ENCODE measurements around the gene COL5A2. TPM values are rescaled to one million over a fixed set of nuclear protein-coding genes. Genes with fewer than 3 reads are reported as not detected.

The COL5A2 gene
- total RNA-seq, 4 donors from 2014 or later, result 63.8 to 93.8 (median 74.4) TPM

DNA sequence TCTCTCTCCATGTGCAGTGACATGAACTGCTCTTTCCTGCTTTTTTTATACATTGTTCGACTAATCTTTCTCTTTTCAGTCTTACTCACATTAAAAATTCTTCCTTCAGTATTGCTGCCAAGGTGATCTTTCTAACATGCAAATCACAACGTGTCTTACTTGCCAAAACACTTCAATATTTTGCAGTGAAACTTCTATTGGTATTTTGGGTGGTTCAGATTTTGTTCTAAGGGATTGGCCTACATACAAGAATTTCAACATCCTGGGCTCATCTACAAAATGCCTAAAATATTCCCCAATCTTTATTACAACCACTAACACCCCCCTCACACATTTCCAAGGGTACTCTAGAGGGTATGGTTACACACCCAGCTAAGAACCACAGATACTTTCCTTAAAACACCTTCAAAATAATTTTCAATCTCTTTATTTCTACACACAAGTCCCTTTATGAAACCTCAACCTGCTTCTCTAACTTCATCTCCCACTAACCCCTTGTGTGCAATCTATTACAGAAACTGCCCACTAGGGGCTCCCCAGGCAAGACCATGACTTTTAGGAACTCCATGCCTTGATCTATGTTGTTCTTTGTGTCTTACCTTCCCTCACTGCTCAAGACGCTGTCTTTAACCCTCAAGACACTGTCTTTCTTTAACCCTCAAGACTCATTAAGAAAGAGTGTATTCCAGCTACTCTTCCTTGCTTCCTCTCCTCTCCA, 154.5 kb downstream of the COL5A2 start:
- TF ChIP-seq, protein P1, sequence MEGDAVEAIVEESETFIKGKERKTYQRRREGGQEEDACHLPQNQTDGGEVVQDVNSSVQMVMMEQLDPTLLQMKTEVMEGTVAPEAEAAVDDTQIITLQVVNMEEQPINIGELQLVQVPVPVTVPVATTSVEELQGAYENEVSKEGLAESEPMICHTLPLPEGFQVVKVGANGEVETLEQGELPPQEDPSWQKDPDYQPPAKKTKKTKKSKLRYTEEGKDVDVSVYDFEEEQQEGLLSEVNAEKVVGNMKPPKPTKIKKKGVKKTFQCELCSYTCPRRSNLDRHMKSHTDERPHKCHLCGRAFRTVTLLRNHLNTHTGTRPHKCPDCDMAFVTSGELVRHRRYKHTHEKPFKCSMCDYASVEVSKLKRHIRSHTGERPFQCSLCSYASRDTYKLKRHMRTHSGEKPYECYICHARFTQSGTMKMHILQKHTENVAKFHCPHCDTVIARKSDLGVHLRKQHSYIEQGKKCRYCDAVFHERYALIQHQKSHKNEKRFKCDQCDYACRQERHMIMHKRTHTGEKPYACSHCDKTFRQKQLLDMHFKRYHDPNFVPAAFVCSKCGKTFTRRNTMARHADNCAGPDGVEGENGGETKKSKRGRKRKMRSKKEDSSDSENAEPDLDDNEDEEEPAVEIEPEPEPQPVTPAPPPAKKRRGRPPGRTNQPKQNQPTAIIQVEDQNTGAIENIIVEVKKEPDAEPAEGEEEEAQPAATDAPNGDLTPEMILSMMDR (IDR thresholded peaks at IDR 0.05), result no peak
- DNase-seq (ENCODE audit: low spot score), result no peak
- ATAC-seq (ENCODE audit: low FRiP score), result no peak

DNA sequence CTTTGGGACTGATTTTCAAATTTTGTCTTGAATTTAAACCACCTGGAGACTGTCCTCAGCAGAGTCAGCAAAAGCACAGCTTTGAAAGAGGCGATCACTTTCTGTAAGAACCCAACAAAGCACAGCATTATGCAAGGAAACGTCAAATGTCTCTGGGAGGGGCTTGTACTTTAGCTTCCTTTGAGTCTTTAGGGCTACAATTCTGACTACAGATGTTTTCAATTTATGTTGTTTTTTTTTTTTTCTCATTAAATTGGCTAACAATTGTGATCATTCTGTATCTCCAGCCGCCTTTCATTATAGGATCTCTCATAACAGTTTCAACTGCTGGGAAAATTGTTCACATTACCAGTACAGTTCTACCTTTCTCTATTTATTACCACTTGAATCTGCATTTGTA, 157.1 kb downstream of the COL5A2 start:
- ATAC-seq (ENCODE audit: low FRiP score) (no peak), DNase-seq (ENCODE audit: low spot score) (no peak)

DNA sequence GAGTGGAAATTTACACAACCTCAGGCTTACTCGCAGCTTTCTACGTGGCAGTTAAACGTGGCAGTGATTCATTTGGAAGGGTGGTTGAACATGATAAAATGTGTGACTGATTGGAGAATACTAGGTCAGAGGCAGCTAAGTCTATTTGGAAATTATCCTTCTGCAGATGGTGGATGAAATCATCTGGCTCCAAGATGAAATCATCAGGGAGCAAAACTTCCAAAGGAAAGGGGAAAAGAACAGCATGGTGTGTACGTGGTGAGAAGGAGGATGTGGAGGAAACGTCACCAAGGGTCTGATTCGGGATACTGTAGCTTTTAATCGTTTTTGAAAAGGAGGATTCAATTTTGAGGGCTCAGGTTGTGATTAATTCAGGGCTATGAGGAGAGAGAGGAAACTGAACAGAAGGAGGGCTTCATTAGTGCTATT, 157.5 kb downstream of the COL5A2 start:
- TF ChIP-seq, protein P1 (IDR thresholded peaks at IDR 0.05), result no peak
- ATAC-seq (ENCODE audit: low FRiP score) (peak; percentile 88), DNase-seq (ENCODE audit: low spot score) (no peak)

More for the DNA sequence above, 157.1 kb downstream of the COL5A2 start:
- TF ChIP-seq, protein P1 (IDR thresholded peaks at IDR 0.05), result no peak

DNA sequence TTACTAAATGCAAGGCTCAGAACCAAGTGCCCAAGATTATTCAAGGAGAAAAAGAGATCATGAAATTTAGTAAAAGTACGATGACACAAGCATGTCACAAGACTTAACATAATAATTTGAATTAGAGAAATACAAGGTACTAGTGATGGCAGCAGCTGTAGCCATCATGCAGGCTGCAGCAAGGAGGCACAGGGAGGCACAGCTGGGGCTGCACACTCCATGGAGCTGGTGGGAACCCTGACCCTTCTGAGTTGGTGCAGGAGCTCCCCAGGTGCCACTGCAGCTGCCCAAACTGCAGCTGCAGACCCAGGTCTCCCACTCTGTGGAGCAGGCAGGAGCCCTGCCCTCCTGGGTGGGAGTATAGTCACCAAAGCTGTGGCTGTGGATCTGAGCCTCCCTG, 159.4 kb downstream of the COL5A2 start:
- DNase-seq (ENCODE audit: low spot score) (no peak), ATAC-seq (ENCODE audit: low FRiP score) (no peak)
- TF ChIP-seq, protein P1 (IDR thresholded peaks at IDR 0.05), result no peak

DNA sequence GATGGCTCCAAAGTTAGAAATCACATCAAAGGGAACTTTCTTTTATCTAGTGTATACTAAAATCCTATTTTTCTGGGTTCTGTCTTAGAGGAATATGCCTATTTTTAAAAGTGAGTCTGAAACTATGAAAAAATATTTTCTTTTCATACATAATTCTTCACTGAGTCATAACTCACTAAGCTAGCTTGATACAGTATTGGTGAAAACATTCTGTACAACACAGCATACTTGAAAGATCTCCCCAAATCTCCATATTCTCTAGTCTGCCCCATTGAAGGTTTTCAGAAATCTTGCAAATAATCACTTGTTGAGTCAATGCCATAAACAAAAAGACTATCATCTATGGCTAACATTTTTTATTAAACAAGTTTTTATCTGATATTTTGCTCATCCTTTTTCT, 160.9 kb downstream of the COL5A2 start:
- TF ChIP-seq, protein P1 (IDR thresholded peaks at IDR 0.05), result no peak
- DNase-seq (ENCODE audit: low spot score) (no peak), ATAC-seq (ENCODE audit: low FRiP score) (no peak)

DNA sequence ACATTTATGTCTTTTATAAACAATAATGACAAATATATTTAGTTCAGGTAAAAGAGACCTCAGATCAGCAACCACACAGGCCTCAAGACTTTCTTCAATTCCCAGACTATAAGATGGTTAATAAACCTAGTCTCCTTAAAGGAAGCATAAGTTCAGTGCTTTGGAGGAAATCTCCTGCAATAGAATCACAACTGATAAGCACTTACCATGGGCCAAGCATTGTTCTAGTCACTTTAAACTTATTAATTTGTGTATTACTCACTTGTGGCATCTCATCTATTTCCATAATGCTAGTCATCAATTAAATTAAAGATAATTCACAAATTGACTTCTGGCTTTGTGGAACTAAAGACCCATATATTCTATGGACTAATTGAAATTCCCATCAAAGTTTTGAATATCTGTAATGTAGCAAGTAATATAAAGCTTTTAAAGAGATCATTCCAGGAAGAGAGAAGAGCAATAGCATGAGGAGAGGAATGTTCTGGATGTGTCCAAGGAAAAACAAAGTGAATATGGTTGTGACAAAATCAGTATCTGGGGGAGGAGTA, 163.2 kb downstream of the COL5A2 start:
- TF ChIP-seq, protein P1 (IDR thresholded peaks at IDR 0.05), result no peak
- ATAC-seq (ENCODE audit: low FRiP score) (no peak), DNase-seq (ENCODE audit: low spot score) (no peak)

DNA sequence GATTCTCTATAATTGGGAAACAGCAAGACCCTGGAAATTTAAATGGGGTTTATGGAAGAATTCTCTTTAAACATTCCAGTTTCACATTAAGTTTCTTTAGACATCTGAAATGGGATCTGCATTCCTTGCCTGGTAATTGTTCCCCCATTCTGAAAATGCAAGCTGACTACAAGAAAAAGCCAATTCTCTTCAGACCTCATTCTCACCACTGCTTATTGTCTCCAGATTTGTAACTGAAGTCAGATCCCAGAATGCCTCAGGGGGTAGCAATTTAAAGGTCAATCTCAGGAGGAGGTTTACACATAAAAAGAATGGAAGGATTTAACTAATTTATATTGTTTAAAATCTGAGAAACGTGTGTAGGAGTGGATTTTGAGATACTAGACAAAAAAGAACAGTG, 164.2 kb downstream of the COL5A2 start:
- TF ChIP-seq, protein P1 (IDR thresholded peaks at IDR 0.05), result no peak
- no peak for ATAC-seq (ENCODE audit: low FRiP score)
- DNase-seq (ENCODE audit: low spot score), result no peak

All from omental fat pad (tissue), 4 donors.